Epithelial cell of proximal tubule (primary cell): ENCODE measurements around the gene TMEM181. TPM values are rescaled to one million over a fixed set of nuclear protein-coding genes. Genes with fewer than 3 reads are reported as not detected.
A peak's percentile ranks its signal among the peaks of the same experiment; 100 is the strongest.
"Not testable (repeated sequence)": the region's sequence is repeated elsewhere in the genome, so short reads cannot be mapped to it uniquely, and the experiment has no call there.

ENCODE experiments used
- DNase-seq: peaks from one replicate; pipeline ENCODE4 v3.0.0-alpha.2; 2011; ENCODE audit warnings: low read depth
- H3K4me3 ChIP-seq: 2 replicates; pipeline ENCODE4 v1.5.1; 2011; ENCODE audit warnings: low read depth, mild to moderate bottlenecking, low read length
- CTCF ChIP-seq: conservative IDR thresholded peaks from 2 replicates; pipeline ENCODE4 v1.5.1; 2012; ENCODE audit warnings: low read depth, mild to moderate bottlenecking, low read length
- total RNA-seq: library from RNA; depleted of rRNA; stranded (reverse); fragments of >200 nt; gene quantifications from 2 replicates; pipeline ENCODE4 v1.2.3, GENCODE V29; 2015

The TMEM181 gene
- total RNA-seq, 1 donor from 2014 or later, result 16.5 TPM

- TF ChIP-seq CTCF, result no peak
- peak within 1 kb of the TSS; percentile 51 for H3K4me3 ChIP-seq
- DNase-seq, result peak; percentile 95
These were observed 89.6 kb downstream of the TMEM181 start, which contains the start of gene SYTL3 for GRCh38 chr6:158649289-158650143. Gene SYTL3 (plus strand): TSS chr6:158650054. CDS start chr6:158663269, 13,215 bp downstream.

GRCh38 chr6:158651981-158652737 is 92.3 kb downstream of the TMEM181 start:
- not testable (repeated sequence) for H3K4me3 ChIP-seq, DNase-seq

GRCh38 chr6:158653577-158654354 is 93.9 kb downstream of the TMEM181 start:
- DNase-seq, result no peak
- TF ChIP-seq CTCF, result no peak
- H3K4me3 ChIP-seq, result no peak overlapping the region

DNA sequence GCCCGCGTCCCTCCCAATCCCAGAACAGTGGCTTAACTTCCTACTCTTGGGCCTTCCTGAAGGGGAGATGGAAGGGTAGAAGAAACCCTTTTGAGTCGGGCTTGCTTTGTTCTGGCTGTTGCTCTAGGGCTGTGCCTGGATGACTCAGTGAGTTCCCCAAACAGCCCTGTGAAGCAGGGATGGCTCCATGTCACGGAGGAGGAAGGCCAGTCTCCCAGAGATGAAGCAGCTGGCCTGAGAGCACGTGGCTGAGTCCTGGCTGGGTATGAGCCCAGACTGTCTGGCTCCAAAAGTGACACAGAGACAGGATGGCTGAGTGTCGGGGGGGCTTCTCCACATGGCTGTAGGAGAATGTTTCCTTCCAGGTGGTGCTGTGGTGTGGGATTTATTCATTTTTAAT is 94.6 kb downstream of the TMEM181 start:
- TF ChIP-seq CTCF, result no peak
- DNase-seq, result no peak
- H3K4me3 ChIP-seq, result no peak overlapping the region

- H3K4me3 ChIP-seq, result no peak overlapping the region
- no peak for DNase-seq
- no peak for TF ChIP-seq CTCF
These were observed 95.1 kb downstream of the TMEM181 start for GRCh38 chr6:158654960-158655489.

DNA sequence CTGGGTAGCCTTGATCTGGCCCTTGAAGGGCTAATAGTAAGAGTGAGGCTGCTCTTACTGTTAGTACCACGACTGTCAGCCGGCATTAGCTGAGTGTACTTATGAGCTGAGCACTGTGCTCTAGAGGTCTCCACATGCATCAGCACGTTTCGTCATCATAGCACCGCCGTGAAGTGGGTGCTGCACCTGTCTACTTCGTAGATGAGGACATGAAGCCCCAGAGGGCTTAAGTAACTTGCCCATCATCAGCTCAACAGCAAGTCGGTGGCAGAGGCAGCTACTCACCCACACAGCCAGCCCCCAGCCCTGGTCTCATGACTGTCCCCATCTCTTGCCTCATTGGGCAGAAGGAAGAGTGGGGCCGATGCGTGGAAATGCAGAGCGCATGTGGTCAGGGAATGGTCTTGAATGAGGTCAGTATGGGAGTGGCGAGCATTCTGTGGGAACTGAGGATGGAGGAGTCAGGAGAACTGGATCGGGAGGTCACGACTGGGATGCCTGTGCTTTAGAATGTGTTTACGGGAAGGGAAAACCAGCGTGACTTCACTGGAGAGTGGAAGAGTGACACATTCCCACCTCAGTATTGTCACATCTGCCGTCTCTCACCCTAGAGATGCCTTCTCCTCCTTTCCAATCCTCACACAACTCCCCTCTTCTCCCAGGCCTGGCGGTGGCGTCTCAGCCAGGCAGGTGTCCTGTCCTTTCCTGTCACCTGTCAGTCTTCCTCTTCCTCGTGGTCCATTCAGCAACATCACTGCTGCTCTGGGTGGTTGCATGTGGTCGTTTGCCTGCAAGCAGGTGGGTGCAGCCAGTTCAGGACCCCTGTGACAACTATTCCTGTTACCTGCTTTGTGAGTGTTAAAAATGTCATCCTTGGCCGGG is 95.9 kb downstream of the TMEM181 start:
- no peak for DNase-seq
- no peak for TF ChIP-seq CTCF
- H3K4me3 ChIP-seq, result no peak overlapping the region

DNA sequence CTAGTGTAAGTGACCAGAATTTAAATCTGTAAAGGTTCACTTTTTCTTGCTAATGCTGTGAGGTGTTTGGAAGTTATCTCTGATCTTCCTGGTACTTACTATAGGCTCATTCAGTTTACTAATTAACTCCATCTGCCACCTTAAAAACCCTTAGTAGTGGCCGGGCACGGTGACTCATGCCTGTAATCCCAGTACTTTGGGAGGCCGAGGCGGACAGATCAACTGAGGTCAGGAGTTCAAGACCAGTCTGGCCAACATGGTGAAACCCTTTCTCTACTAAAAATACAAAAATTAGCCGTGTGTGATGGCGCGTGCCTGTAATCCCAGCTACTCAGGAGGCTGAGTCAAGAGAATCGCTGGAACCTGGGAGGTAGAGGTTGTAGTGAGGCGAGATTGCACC is 97.1 kb downstream of the TMEM181 start:
- peak; percentile 81 for DNase-seq
- H3K4me3 ChIP-seq, result not testable (repeated sequence)
